A549 (cell line): ENCODE results near the gene ACAD9.

Experiments
- ZFP36 ChIP-seq: fragments of 450-650 bp; IDR thresholded peaks from 2 replicates; pipeline ENCODE4 v1.6.1; 2014; ENCODE audit warnings: borderline replicate concordance; ENCODE audit not compliant: partially characterized antibody
- TF ChIP-seq, protein P1 (sequence below): fragments of >200 bp; sonication (Bioruptor Twin); formaldehyde crosslinking; IDR thresholded peaks from 3 replicates; pipeline ENCODE4 v1.5.1; 2016

DNA sequence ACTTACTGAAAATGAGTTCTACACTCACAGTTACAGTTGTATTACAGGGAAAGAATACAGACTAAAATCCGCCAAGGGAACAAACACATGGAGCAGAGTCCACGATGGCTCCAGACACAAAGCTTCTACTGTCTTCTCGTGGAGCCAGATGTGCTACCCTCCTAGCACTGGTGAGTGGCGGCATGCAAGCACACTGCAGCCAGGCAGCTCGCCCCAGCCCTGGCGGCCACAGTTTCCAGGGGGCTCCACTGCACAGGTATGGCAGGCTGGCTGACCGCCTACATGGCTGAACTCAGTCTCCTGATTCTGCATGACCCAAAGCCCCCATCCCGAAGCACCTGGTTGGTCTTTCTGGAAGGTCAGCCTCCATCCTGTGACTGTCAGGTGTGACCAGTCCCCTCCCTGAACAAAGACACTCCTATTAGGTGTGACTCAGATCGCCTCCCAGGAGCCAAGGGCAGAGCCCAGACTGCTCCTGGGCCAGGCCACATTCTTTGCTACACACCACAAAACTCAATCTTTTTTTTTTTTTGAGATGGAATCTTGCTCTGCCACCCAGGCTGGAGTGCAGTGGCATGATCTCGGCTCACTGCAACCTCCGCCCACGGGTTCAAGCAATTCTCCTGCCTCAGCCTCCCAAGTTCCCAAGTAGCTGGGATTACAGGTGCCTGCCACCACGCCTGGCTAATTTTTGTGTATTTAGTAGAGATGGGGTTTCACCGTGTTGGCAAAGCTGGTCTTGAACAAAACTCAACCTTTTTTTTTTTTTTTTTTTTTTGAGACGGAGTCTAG lies 62.9 kb downstream of the ACAD9 start:
- TF ChIP-seq, protein P1, sequence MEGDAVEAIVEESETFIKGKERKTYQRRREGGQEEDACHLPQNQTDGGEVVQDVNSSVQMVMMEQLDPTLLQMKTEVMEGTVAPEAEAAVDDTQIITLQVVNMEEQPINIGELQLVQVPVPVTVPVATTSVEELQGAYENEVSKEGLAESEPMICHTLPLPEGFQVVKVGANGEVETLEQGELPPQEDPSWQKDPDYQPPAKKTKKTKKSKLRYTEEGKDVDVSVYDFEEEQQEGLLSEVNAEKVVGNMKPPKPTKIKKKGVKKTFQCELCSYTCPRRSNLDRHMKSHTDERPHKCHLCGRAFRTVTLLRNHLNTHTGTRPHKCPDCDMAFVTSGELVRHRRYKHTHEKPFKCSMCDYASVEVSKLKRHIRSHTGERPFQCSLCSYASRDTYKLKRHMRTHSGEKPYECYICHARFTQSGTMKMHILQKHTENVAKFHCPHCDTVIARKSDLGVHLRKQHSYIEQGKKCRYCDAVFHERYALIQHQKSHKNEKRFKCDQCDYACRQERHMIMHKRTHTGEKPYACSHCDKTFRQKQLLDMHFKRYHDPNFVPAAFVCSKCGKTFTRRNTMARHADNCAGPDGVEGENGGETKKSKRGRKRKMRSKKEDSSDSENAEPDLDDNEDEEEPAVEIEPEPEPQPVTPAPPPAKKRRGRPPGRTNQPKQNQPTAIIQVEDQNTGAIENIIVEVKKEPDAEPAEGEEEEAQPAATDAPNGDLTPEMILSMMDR = no peak
- no peak for TF ChIP-seq ZFP36
